ENCODE measurements around the gene CD82.

DNA sequence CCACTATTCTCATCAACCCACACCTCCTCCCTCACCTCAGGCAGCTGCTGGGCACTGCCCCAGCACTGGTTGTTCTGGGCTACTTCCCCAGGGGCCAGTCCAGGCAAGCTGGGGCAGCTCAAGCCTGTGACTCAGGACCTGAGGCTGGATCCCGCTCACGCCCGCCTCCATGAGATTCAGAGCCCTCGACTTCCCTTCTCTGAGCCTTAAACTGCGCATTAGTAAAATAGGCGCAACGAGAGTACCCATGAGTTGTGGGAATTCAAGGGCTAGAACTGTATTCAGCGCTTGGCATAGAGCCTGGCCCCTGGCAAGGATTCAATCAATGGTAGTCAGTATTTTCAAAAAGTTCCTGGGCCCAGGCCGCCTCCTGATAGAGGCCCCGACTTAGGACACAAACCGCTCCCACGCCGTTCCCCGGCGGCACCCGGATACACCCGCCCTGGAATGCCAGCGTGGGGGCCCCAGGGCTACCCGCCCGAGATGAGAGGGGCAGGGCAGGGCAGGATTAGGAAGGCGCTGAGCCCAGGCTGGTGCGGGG is 723 bp upstream of the CD82 start:
- TF ChIP-seq, protein P1, sequence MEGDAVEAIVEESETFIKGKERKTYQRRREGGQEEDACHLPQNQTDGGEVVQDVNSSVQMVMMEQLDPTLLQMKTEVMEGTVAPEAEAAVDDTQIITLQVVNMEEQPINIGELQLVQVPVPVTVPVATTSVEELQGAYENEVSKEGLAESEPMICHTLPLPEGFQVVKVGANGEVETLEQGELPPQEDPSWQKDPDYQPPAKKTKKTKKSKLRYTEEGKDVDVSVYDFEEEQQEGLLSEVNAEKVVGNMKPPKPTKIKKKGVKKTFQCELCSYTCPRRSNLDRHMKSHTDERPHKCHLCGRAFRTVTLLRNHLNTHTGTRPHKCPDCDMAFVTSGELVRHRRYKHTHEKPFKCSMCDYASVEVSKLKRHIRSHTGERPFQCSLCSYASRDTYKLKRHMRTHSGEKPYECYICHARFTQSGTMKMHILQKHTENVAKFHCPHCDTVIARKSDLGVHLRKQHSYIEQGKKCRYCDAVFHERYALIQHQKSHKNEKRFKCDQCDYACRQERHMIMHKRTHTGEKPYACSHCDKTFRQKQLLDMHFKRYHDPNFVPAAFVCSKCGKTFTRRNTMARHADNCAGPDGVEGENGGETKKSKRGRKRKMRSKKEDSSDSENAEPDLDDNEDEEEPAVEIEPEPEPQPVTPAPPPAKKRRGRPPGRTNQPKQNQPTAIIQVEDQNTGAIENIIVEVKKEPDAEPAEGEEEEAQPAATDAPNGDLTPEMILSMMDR (IDR thresholded peaks at IDR 0.05; ENCODE audit: insufficient read depth, low read length, poor library complexity, severe bottlenecking), result no peak
- no peak for TF ChIP-seq EZH2phosphoT487 (conservative IDR thresholded peaks at IDR 0.05; ENCODE audit: low read length)

Data from SU-DHL-6 (cell line).